ENCODE results near the gene ABCE1. TPM values are rescaled to one million over a fixed set of nuclear protein-coding genes. Genes with fewer than 3 reads are reported as not detected.
A peak's percentile ranks its signal among the peaks of the same experiment; 100 is the strongest.

The ABCE1 gene
- total RNA-seq (2014; rRNA removed; shearing (Covaris generic); ENCODE audit: low replicate concordance), result 86.4 and 96.5 TPM in 2 replicates

DNA sequence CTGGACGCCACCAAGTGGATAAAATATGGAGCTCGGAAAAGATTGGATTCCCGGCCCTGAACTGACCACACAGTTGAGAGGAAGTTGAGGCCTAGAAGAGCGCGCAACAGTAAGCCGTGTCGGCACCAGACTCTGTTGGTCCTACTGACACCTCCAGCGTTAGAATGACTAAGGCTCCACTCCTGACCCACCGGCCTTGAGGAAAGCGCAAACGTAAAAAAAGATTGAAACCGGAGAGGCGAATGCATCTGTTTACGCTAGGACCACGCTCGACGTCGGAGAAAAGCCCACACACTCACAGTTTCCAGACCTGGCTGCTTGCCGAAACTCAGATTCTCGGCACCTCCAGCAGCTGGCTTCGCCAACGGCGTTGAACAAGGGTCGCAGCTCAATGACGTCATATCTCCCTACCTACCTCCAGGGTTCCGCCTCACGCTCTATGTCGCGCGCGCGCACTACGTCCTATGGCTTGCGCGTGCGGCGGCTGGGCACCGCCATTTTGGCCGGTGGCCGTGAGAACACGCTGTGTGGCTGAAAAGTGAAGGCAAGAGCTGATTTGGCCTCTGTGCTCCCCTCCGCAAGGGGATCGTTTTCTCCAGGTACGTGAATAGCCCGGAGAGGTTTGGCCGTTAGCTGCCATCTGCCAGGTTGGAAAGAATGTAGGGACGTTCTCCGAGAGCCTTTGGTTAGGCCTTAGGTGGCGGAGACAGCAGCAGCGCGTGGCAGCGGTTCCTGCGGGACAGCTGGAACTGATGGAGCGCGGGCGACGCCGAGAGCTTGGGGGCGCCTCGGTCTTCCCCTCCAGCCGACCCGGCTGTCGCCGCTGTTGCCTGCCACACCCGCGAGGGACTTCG, at the start of gene ABCE1, which contains the start of gene ANAPC10:
ABCE1 (plus strand) TSS at position 491 of the 854 bp plus-strand sequence. CDS start 6,102 bp downstream, outside the sequence.
ANAPC10 (minus strand) TSS at position 376 of the 854 bp plus-strand sequence. CDS start 2,097 bp downstream, outside the sequence.
- in situ Hi-C loops (cut with HindIII; ENCODE audit: low pct_unique_long_range_greater_than_20kb, low sequenced_read_pairs), result no loop called here
- DNase-seq (ENCODE audit: low read depth), result peak; percentile 85

GRCh38 chr4:145048817-145049216, 49.3 kb upstream of the ABCE1 start:
- DNase-seq (ENCODE audit: low read depth), result no peak
- in situ Hi-C loops (cut with HindIII; ENCODE audit: low pct_unique_long_range_greater_than_20kb, low sequenced_read_pairs), result no loop called here

DNA sequence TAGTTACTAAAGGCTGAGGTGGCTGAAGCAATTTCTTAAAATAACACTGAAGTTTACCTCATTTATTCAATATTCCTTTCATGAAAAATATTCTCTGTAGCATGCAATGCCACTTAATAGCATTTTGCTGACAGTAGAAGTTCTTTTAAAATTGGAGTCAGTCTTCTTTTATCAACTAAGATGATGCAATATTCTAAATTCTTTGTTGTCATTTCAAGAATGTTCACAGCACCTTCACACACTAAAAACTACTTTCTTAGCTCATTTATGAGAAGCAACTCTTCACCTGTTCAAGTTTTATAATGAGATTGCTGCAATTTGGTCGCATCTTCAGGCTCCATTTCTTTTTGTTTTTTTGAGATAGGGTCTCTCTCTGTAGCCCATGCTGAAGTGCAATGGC, 48.9 kb upstream of the ABCE1 start:
- in situ Hi-C loops (cut with HindIII; ENCODE audit: low pct_unique_long_range_greater_than_20kb, low sequenced_read_pairs), result no loop called here
- no peak for DNase-seq (ENCODE audit: low read depth)

GRCh38 chr4:145055533-145056257, 42.4 kb upstream of the ABCE1 start:
- in situ Hi-C loops (cut with HindIII; ENCODE audit: low pct_unique_long_range_greater_than_20kb, low sequenced_read_pairs), result no loop called here
- no peak for DNase-seq (ENCODE audit: low read depth)

DNA sequence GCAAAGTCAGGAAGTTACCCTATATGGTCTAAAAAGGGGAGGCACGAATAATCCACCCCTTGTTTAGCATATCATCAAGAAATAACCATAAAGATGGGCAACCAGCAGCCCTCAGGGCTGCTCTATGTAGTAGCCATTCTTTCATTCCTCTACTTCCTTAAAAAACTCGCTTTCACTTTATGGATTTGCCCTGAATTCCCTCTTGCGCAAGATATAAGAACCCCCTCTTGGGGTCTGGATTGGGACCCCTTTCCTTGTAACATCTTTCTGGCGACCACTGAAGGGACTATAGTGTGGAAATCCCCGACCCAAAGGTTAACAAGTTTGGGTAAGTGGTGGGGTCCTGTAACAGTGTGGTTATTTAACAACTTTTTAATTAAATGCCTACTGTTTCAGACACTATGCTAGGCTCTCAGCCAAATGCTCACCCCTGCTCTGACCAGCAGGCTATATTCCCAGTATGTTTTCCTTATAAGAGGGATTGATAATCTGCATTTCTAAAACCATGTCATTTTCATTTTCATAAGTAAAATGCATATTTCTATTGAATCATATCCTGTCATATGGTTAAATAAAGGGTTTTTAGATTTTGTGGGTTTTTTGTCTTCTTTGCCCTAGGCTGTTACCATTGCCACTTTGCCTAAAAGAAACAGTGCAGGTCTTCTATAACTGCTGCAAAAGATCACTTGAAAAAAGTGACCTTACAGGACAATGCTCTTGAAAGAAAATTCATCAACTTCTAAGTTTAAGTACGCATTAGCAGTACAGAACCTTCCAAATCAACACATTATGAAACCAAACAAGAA, 41.6 kb upstream of the ABCE1 start:
- DNase-seq (ENCODE audit: low read depth), result no peak
- in situ Hi-C loops (cut with HindIII; ENCODE audit: low pct_unique_long_range_greater_than_20kb, low sequenced_read_pairs), result no loop called here

DNA sequence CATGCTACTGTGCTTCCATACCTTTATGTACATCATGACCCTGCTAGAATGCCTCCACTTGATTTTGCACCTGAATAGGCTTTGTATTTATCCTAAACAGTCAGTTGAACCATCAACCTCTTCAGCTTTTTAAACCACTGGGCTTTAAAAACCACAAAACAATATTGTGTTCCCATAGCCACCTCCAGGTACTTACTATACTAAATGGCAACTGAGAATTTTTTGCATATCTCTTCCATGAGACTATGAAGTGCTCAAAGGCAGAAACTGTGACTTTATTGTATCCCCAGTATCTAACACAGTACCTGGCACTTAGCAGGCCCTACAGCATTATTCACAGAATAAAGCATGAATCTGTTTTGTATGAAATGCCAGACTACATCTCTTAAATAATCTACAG, 39.9 kb upstream of the ABCE1 start:
- DNase-seq (ENCODE audit: low read depth), result no peak
- in situ Hi-C loops (cut with HindIII; ENCODE audit: low pct_unique_long_range_greater_than_20kb, low sequenced_read_pairs), result no loop called here

- DNase-seq (ENCODE audit: low read depth), result peak; percentile 18
- in situ Hi-C loops (cut with HindIII; ENCODE audit: low pct_unique_long_range_greater_than_20kb, low sequenced_read_pairs), result no loop called here
Measured at GRCh38 chr4:145061318-145061920, 36.7 kb upstream of the ABCE1 start.

- no peak for DNase-seq (ENCODE audit: low read depth)
Measured at GRCh38 chr4:145066063-145066501, 32.0 kb upstream of the ABCE1 start.

GRCh38 chr4:145069361-145069760, 28.8 kb upstream of the ABCE1 start:
- no peak for DNase-seq (ENCODE audit: low read depth)
- in situ Hi-C loops (cut with HindIII; ENCODE audit: low pct_unique_long_range_greater_than_20kb, low sequenced_read_pairs), result no loop called here

More at GRCh38 chr4:145066063-145066501, 32.0 kb upstream of the ABCE1 start:
- in situ Hi-C loops (cut with HindIII; ENCODE audit: low pct_unique_long_range_greater_than_20kb, low sequenced_read_pairs), result no loop called here

DNA sequence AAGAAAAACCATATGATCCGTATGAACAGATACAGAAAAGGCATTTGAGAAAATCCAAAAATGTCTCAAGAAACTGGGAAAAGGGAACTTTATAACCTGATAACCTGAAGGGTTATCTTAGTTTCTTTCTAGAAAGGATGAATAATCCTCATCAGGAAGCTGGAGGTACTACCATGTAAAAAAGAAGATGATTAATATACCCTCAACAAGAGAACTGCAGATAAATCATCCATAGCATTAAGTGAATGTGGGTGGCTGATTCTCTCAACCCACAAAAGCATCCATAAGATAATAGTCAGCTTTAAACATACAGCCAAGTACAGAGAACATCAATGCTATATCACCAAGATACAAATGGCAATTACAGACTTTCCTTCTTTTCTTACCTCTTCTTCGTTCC, 26.6 kb upstream of the ABCE1 start:
- no peak for DNase-seq (ENCODE audit: low read depth)
- in situ Hi-C loops (cut with HindIII; ENCODE audit: low pct_unique_long_range_greater_than_20kb, low sequenced_read_pairs), result no loop called here

DNA sequence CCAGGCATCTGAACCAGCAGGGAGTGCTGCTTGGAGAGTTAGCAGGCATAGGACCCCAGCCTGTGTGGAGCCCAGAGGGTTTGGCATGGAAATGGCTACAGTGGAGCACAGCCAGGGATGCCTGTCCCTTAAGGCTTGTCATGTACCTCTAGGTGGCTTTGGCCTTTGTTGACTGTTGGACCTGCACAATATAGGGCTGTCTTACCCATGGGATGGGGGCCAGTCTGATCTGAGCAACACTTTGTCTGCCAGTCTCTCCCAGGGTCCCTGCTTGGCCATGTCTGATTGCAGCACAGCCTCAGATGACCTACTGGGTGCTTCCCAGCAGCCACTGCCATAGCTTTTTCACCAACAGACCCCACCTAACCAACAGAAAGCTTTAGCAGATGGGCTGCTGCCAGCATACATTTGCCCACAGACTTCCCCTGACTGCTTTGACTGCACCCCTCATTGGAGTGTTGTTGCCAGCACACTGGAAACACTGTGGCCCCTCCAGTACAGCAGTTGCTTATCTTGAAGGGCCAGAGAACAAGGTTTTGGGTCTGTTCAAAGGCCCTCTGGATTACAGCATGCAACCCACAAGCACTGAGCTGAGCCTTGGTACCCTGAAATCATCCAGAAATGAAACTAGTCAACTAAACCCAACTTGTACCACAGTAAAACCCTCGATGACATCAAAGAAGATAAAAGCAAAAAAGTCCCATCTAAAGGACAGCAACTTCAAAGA, 22.2 kb upstream of the ABCE1 start:
- DNase-seq (ENCODE audit: low read depth), result no peak
- in situ Hi-C loops (cut with HindIII; ENCODE audit: low pct_unique_long_range_greater_than_20kb, low sequenced_read_pairs), result no loop called here

GRCh38 chr4:145076469-145076855, 21.6 kb upstream of the ABCE1 start:
- in situ Hi-C loops (cut with HindIII; ENCODE audit: low pct_unique_long_range_greater_than_20kb, low sequenced_read_pairs), result no loop called here
- no peak for DNase-seq (ENCODE audit: low read depth)

DNA sequence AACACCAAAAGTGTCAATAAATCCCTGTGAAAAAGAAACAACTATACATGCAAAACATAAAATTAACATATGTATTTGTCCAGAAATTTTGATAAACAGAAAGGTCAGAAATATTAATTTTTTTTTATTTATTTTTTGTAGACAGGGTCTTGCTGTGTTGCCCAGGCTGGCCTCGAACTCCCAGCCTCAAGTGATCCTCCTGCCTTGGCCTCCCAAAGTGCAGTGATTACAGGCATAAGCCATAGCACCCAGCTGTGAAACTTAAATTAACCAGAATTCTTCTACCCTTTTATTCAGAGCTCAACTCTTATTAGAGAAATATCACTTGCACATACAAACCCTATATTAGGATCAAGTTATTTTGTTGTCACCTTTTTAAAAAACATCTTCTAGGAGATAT, 16.4 kb upstream of the ABCE1 start:
- in situ Hi-C loops (cut with HindIII; ENCODE audit: low pct_unique_long_range_greater_than_20kb, low sequenced_read_pairs), result no loop called here
- no peak for DNase-seq (ENCODE audit: low read depth)

- no peak for DNase-seq (ENCODE audit: low read depth)
- in situ Hi-C loops (cut with HindIII; ENCODE audit: low pct_unique_long_range_greater_than_20kb, low sequenced_read_pairs), result no loop called here
Measured at GRCh38 chr4:145083891-145084605, 14.1 kb upstream of the ABCE1 start.

- in situ Hi-C loops (cut with HindIII; ENCODE audit: low pct_unique_long_range_greater_than_20kb, low sequenced_read_pairs), result no loop called here
- no peak for DNase-seq (ENCODE audit: low read depth)
Measured at GRCh38 chr4:145090380-145090779, 7.7 kb upstream of the ABCE1 start.

- in situ Hi-C loops (cut with HindIII; ENCODE audit: low pct_unique_long_range_greater_than_20kb, low sequenced_read_pairs), result no loop called here
- no peak for DNase-seq (ENCODE audit: low read depth)
Measured at GRCh38 chr4:145093638-145094037, 4.5 kb upstream of the ABCE1 start.

DNA sequence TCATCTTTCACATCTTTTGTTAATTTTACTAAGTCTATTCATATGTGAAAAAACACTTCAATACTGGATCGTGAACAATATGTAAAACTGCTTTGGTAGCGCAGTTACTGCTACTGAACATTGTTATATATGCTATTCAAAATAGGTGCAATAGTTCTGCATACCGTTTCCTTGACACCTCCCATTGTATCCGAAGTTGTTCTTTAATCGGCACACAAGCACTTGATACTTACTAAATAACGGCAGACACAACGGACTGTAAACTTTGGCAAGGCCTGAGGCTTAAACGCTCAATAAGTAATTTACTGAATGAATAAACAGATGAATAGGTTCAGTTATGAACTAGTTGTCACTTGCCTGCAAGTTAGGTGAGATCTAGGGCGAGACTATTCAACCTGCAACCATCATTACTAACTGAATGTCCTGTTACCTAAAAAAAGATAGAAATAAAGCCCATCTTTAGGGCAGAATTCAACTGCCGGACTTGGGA, 735 bp upstream of the ABCE1 start:
- no peak for DNase-seq (ENCODE audit: low read depth)
- in situ Hi-C loops (cut with HindIII; ENCODE audit: low pct_unique_long_range_greater_than_20kb, low sequenced_read_pairs), result no loop called here

Measured in Caki2 (cell line).